RWPE2 (cell line): ENCODE measurements around the gene SIM2.

ENCODE experiments used
- ATAC-seq: fragments of 200-7000 bp; cut with Tn5 transposase; 3 replicates; pipeline ENCODE4 v1.9.1; 2021; ENCODE audit warnings: low read depth
- DNase-seq: peaks from one replicate; pipeline ENCODE4 v3.0.0-alpha.2; 2020; ENCODE audit warnings: low spot score
- H3K27ac ChIP-seq: fragments of 450-650 bp; 2 replicates; pipeline ENCODE4 v1.5.1; 2017; ENCODE audit warnings: mild to moderate bottlenecking; ENCODE audit not compliant: poor library complexity, severe bottlenecking
- H3K27me3 ChIP-seq: fragments of 250-450 bp; sonication (Bioruptor Pico); 2 replicates; pipeline ENCODE4 v1.5.1; 2021; ENCODE audit warnings: mild to moderate bottlenecking, moderate library complexity; ENCODE audit not compliant: insufficient read depth, poor library complexity, severe bottlenecking
- H3K36me3 ChIP-seq: fragments of 250-450 bp; sonication (Bioruptor Pico); 2 replicates; pipeline ENCODE4 v1.5.1; 2020; ENCODE audit warnings: low read depth, mild to moderate bottlenecking, moderate library complexity
- H3K4me1 ChIP-seq: fragments of 250-450 bp; sonication (Bioruptor Pico); 2 replicates; pipeline ENCODE4 v1.5.1; 2021; ENCODE audit warnings: mild to moderate bottlenecking, moderate library complexity; ENCODE audit not compliant: insufficient read depth, poor library complexity, severe bottlenecking
- H3K4me3 ChIP-seq: fragments of 250-450 bp; sonication (Bioruptor Pico); 2 replicates; pipeline ENCODE4 v1.5.1; 2021; ENCODE audit warnings: mild to moderate bottlenecking, moderate library complexity; ENCODE audit not compliant: severe bottlenecking
- H3K9me3 ChIP-seq: fragments of 250-450 bp; sonication (Bioruptor Pico); 2 replicates; pipeline ENCODE4 v1.5.1; 2021; ENCODE audit warnings: mild to moderate bottlenecking, moderate library complexity; ENCODE audit not compliant: severe bottlenecking
- CTCF ChIP-seq: fragments of 450-650 bp; IDR thresholded peaks from one replicate; pipeline ENCODE4 v1.5.1; 2017; ENCODE audit warnings: mild to moderate bottlenecking, moderate library complexity; ENCODE audit not compliant: poor library complexity, severe bottlenecking

Gene SIM2

GRCh38 chr21:36722370-36723368 is 23.8 kb downstream of the SIM2 start:
- no peak for TF ChIP-seq CTCF
- H3K27me3 ChIP-seq = no peaks in the 10 kb centered on the region
- H3K9me3 ChIP-seq = no peaks in the 10 kb centered on the region
- DNase-seq (no peak), ATAC-seq (no peak)
- peaks cover 10% of the 10 kb centered on the region for H3K4me1 ChIP-seq
- H3K27ac ChIP-seq = no peak overlapping the region
- H3K4me3 ChIP-seq = no peak overlapping the region
- peaks cover 42% of the 10 kb centered on the region for H3K36me3 ChIP-seq

- Histone ChIP-seq H3K36me3 (peaks cover 48% of the 10 kb centered on the region), H3K27ac (no peak overlapping the region), H3K27me3 (no peaks in the 10 kb centered on the region), H3K4me3 (no peak overlapping the region), H3K4me1 (peaks cover 10% of the 10 kb centered on the region), H3K9me3 (no peaks in the 10 kb centered on the region)
- ATAC-seq (no peak), DNase-seq (no peak)
- no peak for TF ChIP-seq CTCF
These were observed 24.5 kb downstream of the SIM2 start for GRCh38 chr21:36723371-36723881.

GRCh38 chr21:36724660-36725059 is 25.7 kb downstream of the SIM2 start:
- peaks cover 44% of the 10 kb centered on the region for H3K36me3 ChIP-seq
- H3K9me3 ChIP-seq = no peaks in the 10 kb centered on the region
- H3K27me3 ChIP-seq = no peaks in the 10 kb centered on the region
- H3K4me3 ChIP-seq = no peak overlapping the region
- no peaks in the 10 kb centered on the region for H3K4me1 ChIP-seq
- ATAC-seq (no peak), DNase-seq (no peak)
- no peak overlapping the region for H3K27ac ChIP-seq
- no peak for TF ChIP-seq CTCF

GRCh38 chr21:36725793-36726386 is 27.0 kb downstream of the SIM2 start:
- H3K36me3 ChIP-seq = peaks cover 45% of the 10 kb centered on the region
- no peak overlapping the region for H3K27ac ChIP-seq
- TF ChIP-seq CTCF = no peak
- H3K4me3 ChIP-seq = no peak overlapping the region
- ATAC-seq (no peak), DNase-seq (no peak)
- no peaks in the 10 kb centered on the region for H3K4me1 ChIP-seq
- no peaks in the 10 kb centered on the region for H3K27me3 ChIP-seq
- H3K9me3 ChIP-seq = no peaks in the 10 kb centered on the region
